Measurements from ENCODE around the gene HOXA13. TPM values are rescaled to one million over a fixed set of nuclear protein-coding genes. Genes with fewer than 3 reads are reported as not detected.

The HOXA13 gene
- total and polyA plus RNA-seq, 2 experiments from 2014 or later, result not detected

DNA sequence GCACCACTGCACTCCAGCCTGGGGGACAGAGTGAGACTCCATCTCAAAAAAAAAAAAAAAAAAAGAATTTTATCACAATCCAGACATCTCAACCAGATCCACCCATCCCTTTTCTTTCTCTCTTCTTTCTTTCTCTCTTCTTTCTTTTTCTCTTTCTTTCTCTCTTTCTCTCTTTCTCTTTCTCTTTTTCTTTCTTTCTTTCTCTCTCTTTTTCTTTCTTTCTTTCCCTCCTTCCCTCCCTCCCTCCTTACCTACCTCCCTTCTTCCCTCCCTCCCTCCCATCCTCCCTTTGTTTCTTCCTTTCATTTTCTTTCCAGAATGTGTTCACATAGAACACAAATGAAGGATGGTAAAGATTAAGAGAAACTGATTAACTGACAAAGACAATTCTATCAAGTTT is 18.1 kb upstream of the HOXA13 start:
- TF ChIP-seq ZNF331 (CRISPR knock-in tag; IDR thresholded peaks at IDR 0.05; ENCODE audit: low read depth), result no peak
- TF ChIP-seq EZH2 (IDR thresholded peaks at IDR 0.05; ENCODE audit: low read depth, unreplicated experiment), result no peak
- no peak for TF ChIP-seq POLR2AphosphoS5 (IDR thresholded peaks at IDR 0.05; ENCODE audit: low read depth)
- no peak for TF ChIP-seq ZNF114 (CRISPR knock-in tag; IDR thresholded peaks at IDR 0.05)
- TF ChIP-seq, protein P1, sequence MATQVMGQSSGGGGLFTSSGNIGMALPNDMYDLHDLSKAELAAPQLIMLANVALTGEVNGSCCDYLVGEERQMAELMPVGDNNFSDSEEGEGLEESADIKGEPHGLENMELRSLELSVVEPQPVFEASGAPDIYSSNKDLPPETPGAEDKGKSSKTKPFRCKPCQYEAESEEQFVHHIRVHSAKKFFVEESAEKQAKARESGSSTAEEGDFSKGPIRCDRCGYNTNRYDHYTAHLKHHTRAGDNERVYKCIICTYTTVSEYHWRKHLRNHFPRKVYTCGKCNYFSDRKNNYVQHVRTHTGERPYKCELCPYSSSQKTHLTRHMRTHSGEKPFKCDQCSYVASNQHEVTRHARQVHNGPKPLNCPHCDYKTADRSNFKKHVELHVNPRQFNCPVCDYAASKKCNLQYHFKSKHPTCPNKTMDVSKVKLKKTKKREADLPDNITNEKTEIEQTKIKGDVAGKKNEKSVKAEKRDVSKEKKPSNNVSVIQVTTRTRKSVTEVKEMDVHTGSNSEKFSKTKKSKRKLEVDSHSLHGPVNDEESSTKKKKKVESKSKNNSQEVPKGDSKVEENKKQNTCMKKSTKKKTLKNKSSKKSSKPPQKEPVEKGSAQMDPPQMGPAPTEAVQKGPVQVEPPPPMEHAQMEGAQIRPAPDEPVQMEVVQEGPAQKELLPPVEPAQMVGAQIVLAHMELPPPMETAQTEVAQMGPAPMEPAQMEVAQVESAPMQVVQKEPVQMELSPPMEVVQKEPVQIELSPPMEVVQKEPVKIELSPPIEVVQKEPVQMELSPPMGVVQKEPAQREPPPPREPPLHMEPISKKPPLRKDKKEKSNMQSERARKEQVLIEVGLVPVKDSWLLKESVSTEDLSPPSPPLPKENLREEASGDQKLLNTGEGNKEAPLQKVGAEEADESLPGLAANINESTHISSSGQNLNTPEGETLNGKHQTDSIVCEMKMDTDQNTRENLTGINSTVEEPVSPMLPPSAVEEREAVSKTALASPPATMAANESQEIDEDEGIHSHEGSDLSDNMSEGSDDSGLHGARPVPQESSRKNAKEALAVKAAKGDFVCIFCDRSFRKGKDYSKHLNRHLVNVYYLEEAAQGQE (IDR thresholded peaks at IDR 0.05; ENCODE audit: unreplicated experiment), result no peak
- no peak for TF ChIP-seq CREB1 (CRISPR knock-in tag; IDR thresholded peaks at IDR 0.05; ENCODE audit: low read depth)
- TF ChIP-seq, protein P2, sequence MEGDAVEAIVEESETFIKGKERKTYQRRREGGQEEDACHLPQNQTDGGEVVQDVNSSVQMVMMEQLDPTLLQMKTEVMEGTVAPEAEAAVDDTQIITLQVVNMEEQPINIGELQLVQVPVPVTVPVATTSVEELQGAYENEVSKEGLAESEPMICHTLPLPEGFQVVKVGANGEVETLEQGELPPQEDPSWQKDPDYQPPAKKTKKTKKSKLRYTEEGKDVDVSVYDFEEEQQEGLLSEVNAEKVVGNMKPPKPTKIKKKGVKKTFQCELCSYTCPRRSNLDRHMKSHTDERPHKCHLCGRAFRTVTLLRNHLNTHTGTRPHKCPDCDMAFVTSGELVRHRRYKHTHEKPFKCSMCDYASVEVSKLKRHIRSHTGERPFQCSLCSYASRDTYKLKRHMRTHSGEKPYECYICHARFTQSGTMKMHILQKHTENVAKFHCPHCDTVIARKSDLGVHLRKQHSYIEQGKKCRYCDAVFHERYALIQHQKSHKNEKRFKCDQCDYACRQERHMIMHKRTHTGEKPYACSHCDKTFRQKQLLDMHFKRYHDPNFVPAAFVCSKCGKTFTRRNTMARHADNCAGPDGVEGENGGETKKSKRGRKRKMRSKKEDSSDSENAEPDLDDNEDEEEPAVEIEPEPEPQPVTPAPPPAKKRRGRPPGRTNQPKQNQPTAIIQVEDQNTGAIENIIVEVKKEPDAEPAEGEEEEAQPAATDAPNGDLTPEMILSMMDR (conservative IDR thresholded peaks at IDR 0.05; ENCODE audit: low read depth in 2 of 2), result no peak
- TF ChIP-seq NANOG (IDR thresholded peaks at IDR 0.05; ENCODE audit: borderline replicate concordance), result no peak
- TF ChIP-seq, protein P3, sequence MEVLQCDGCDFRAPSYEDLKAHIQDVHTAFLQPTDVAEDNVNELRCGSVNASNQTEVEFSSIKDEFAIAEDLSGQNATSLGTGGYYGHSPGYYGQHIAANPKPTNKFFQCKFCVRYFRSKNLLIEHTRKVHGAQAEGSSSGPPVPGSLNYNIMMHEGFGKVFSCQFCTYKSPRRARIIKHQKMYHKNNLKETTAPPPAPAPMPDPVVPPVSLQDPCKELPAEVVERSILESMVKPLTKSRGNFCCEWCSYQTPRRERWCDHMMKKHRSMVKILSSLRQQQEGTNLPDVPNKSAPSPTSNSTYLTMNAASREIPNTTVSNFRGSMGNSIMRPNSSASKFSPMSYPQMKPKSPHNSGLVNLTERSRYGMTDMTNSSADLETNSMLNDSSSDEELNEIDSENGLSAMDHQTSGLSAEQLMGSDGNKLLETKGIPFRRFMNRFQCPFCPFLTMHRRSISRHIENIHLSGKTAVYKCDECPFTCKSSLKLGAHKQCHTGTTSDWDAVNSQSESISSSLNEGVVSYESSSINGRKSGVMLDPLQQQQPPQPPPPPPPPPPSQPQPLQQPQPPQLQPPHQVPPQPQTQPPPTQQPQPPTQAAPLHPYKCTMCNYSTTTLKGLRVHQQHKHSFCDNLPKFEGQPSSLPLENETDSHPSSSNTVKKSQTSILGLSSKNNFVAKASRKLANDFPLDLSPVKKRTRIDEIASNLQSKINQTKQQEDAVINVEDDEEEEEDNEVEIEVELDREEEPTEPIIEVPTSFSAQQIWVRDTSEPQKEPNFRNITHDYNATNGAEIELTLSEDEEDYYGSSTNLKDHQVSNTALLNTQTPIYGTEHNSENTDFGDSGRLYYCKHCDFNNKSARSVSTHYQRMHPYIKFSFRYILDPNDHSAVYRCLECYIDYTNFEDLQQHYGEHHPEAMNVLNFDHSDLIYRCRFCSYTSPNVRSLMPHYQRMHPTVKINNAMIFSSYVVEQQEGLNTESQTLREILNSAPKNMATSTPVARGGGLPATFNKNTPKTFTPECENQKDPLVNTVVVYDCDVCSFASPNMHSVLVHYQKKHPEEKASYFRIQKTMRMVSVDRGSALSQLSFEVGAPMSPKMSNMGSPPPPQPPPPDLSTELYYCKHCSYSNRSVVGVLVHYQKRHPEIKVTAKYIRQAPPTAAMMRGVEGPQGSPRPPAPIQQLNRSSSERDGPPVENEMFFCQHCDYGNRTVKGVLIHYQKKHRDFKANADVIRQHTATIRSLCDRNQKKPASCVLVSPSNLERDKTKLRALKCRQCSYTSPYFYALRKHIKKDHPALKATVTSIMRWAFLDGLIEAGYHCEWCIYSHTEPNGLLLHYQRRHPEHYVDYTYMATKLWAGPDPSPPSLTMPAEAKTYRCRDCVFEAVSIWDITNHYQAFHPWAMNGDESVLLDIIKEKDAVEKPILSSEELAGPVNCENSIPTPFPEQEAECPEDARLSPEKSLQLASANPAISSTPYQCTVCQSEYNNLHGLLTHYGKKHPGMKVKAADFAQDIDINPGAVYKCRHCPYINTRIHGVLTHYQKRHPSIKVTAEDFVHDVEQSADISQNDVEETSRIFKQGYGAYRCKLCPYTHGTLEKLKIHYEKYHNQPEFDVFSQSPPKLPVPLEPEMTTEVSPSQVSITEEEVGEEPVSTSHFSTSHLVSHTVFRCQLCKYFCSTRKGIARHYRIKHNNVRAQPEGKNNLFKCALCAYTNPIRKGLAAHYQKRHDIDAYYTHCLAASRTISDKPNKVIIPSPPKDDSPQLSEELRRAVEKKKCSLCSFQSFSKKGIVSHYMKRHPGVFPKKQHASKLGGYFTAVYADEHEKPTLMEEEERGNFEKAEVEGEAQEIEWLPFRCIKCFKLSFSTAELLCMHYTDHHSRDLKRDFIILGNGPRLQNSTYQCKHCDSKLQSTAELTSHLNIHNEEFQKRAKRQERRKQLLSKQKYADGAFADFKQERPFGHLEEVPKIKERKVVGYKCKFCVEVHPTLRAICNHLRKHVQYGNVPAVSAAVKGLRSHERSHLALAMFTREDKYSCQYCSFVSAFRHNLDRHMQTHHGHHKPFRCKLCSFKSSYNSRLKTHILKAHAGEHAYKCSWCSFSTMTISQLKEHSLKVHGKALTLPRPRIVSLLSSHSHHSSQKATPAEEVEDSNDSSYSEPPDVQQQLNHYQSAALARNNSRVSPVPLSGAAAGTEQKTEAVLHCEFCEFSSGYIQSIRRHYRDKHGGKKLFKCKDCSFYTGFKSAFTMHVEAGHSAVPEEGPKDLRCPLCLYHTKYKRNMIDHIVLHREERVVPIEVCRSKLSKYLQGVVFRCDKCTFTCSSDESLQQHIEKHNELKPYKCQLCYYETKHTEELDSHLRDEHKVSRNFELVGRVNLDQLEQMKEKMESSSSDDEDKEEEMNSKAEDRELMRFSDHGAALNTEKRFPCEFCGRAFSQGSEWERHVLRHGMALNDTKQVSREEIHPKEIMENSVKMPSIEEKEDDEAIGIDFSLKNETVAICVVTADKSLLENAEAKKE (CRISPR knock-in tag; IDR thresholded peaks at IDR 0.05), result no peak
- TF ChIP-seq JUNB (IDR thresholded peaks at IDR 0.05; ENCODE audit: unreplicated experiment), result no peak
- no peak for TF ChIP-seq EZH2phosphoT487 (IDR thresholded peaks at IDR 0.05; ENCODE audit: unreplicated experiment)
- TF ChIP-seq, protein P4, sequence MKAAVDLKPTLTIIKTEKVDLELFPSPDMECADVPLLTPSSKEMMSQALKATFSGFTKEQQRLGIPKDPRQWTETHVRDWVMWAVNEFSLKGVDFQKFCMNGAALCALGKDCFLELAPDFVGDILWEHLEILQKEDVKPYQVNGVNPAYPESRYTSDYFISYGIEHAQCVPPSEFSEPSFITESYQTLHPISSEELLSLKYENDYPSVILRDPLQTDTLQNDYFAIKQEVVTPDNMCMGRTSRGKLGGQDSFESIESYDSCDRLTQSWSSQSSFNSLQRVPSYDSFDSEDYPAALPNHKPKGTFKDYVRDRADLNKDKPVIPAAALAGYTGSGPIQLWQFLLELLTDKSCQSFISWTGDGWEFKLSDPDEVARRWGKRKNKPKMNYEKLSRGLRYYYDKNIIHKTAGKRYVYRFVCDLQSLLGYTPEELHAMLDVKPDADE (IDR thresholded peaks at IDR 0.05), result no peak
- TF ChIP-seq STAT1 (IDR thresholded peaks at IDR 0.05; ENCODE audit: unreplicated experiment), result no peak
- H3K9me2 ChIP-seq (ENCODE audit: insufficient read depth), result no peaks in the 10 kb centered on the region
- H3K27me3 Mint-ChIP-seq (ENCODE audit: insufficient read depth, low read depth, poor library complexity), result peaks cover 98% of the 10 kb centered on the region
- H3K27ac ChIP-seq (ENCODE audit: low read depth), result no peak overlapping the region
- H3K4me3 Mint-ChIP-seq, result no peak overlapping the region
- ATAC-seq (no peak), DNase-seq (ENCODE audit: low spot score) (no peak)
- H3K4me2 ChIP-seq, result no peak overlapping the region
- no peaks in the 10 kb centered on the region; the same call in 2 of the 3 replicates for H3K9me3 Mint-ChIP-seq
- peaks cover 28% of the 10 kb centered on the region for H3K4me1 Mint-ChIP-seq
- H3K79me2 ChIP-seq (replicated peaks; ENCODE audit: insufficient read depth), result no peaks in the 10 kb centered on the region
- no peaks in the 10 kb centered on the region for H3K36me3 ChIP-seq (ENCODE audit: insufficient read depth)
- H3K4me1 ChIP-seq (ENCODE audit: insufficient read depth), result peaks cover 56% of the 10 kb centered on the region
- no peak overlapping the region for H3K27ac Mint-ChIP-seq
- H3K4me3 ChIP-seq, result no peak overlapping the region
- peaks cover 29% of the 10 kb centered on the region for H3F3A ChIP-seq (replicated peaks; ENCODE audit: low read depth)
- no peaks in the 10 kb centered on the region; the same call in 2 of the 3 replicates for H3K36me3 Mint-ChIP-seq (ENCODE audit: low read depth)
- H2AFZ ChIP-seq, result no peak overlapping the region
- H4K20me1 ChIP-seq (replicated peaks; ENCODE audit: insufficient read depth), result peaks cover 35% of the 10 kb centered on the region
- H3K27me3 ChIP-seq (ENCODE audit: insufficient read depth), result peaks cover 100% of the 10 kb centered on the region

Measured in GM23338 (cell line).